Stimulated activated CD8-positive, alpha-beta memory T cell treated with anti-CD3 and anti-CD28 coated beads, Interleukin-12 subunit alpha, Interleukin-12 subunit beta, amount 100 ng/mL, for 1 hour (primary cell): ENCODE data around the gene CDC26.
"Not testable (repeated sequence)": the region's sequence is repeated elsewhere in the genome, so short reads cannot be mapped to it uniquely, and the experiment has no call there.

ENCODE experiments used
- DNase-seq: peaks from one replicate; pipeline ENCODE4 v3.0.0-alpha.2; 2020; ENCODE audit warnings: low read depth

CDC26 gene

GRCh38 chr9:113275157-113276131 lies at the start of gene CDC26, which contains the start of gene PRPF4:
TSS of gene CDC26 (minus strand) at chr9:113275572. CDS start at chr9:113272507, 3,065 bp downstream.
TSS of gene PRPF4 (plus strand) at chr9:113275658. CDS start at chr9:113275744, 86 bp downstream.
- peak; percentile 90 for DNase-seq

- DNase-seq, result no peak
Observed at GRCh38 chr9:113322671-113323070, 47.3 kb upstream of the CDC26 start.

- DNase-seq, result no peak
Observed at GRCh38 chr9:113320051-113320450, 44.7 kb upstream of the CDC26 start.

- no peak for DNase-seq
Observed at GRCh38 chr9:113319054-113319453, 43.7 kb upstream of the CDC26 start.

GRCh38 chr9:113317777-113318176 lies 42.4 kb upstream of the CDC26 start:
- no peak for DNase-seq

- DNase-seq, result no peak
Observed at GRCh38 chr9:113316030-113316429, 40.7 kb upstream of the CDC26 start.

- DNase-seq, result no peak
Observed at GRCh38 chr9:113315231-113315630, 39.9 kb upstream of the CDC26 start.

- no peak for DNase-seq
Observed at GRCh38 chr9:113313261-113313660, 37.9 kb upstream of the CDC26 start.

- DNase-seq, result no peak
Observed at GRCh38 chr9:113311961-113312360, 36.6 kb upstream of the CDC26 start.

- no peak for DNase-seq
Observed at GRCh38 chr9:113310538-113310937, 35.2 kb upstream of the CDC26 start.

- DNase-seq, result peak; percentile 3
Observed at GRCh38 chr9:113309204-113309813, 33.9 kb upstream of the CDC26 start.

- no peak for DNase-seq
Observed at GRCh38 chr9:113307396-113307975, 32.1 kb upstream of the CDC26 start.

- DNase-seq, result no peak
Observed at GRCh38 chr9:113306566-113306965, 31.2 kb upstream of the CDC26 start.

GRCh38 chr9:113302792-113303418 lies 27.5 kb upstream of the CDC26 start, which contains the start of gene RNF183:
TSS of gene RNF183 (minus strand) at chr9:113303376. CDS start at chr9:113298184, 5,192 bp downstream.
- no peak for DNase-seq

- DNase-seq, result no peak
Observed at GRCh38 chr9:113301548-113301947, 26.2 kb upstream of the CDC26 start.

GRCh38 chr9:113299800-113300292 lies 24.5 kb upstream of the CDC26 start:
- no peak for DNase-seq

- no peak for DNase-seq
Observed at GRCh38 chr9:113298924-113299770, 23.8 kb upstream of the CDC26 start.

GRCh38 chr9:113298311-113298710 lies 22.9 kb upstream of the CDC26 start:
- no peak for DNase-seq

GRCh38 chr9:113296796-113297558 lies 21.6 kb upstream of the CDC26 start:
- DNase-seq, result no peak

GRCh38 chr9:113296247-113296646 lies 20.9 kb upstream of the CDC26 start:
- not testable (repeated sequence) for DNase-seq
